GM20000 (cell line): Measurements from ENCODE around the gene BBS5.
"Not testable (repeated sequence)": the region's sequence is repeated elsewhere in the genome, so short reads cannot be mapped to it uniquely, and the experiment has no call there.

Source experiments
- DNase-seq: peaks from one replicate; pipeline ENCODE4 v3.0.0; 2012; ENCODE audit warnings: low spot score
- TF ChIP-seq, protein P1 (sequence below): IDR thresholded peaks from 2 replicates; pipeline ENCODE4 v1.5.1; 2012; ENCODE audit warnings: mild to moderate bottlenecking, control low read depth; ENCODE audit errors: extremely low read depth, missing control alignments

BBS5 gene

DNA sequence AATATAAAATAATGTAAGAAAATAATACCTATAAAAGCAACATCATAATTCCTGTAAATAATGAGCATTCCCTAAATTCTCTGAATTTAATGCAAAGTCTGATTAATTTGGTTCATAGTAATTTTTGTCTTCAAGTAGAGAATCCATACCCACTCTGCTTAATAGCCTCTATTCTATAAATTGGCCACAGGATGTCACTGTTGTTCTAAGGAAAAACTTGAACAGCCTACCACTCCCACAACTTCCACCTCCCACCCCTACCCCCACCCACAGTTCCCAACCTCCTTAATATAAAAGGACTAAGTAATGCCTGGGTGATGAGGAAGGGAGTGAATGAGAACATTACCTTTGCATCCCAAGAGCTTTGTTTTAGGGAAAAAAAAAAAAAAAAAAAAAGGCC lies 27.2 kb upstream of the BBS5 start:
- TF ChIP-seq, protein P1, sequence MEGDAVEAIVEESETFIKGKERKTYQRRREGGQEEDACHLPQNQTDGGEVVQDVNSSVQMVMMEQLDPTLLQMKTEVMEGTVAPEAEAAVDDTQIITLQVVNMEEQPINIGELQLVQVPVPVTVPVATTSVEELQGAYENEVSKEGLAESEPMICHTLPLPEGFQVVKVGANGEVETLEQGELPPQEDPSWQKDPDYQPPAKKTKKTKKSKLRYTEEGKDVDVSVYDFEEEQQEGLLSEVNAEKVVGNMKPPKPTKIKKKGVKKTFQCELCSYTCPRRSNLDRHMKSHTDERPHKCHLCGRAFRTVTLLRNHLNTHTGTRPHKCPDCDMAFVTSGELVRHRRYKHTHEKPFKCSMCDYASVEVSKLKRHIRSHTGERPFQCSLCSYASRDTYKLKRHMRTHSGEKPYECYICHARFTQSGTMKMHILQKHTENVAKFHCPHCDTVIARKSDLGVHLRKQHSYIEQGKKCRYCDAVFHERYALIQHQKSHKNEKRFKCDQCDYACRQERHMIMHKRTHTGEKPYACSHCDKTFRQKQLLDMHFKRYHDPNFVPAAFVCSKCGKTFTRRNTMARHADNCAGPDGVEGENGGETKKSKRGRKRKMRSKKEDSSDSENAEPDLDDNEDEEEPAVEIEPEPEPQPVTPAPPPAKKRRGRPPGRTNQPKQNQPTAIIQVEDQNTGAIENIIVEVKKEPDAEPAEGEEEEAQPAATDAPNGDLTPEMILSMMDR, result no peak
- peak; percentile 24 for DNase-seq

- DNase-seq, result not testable (repeated sequence)
Observed at GRCh38 chr2:169453044-169453443, 26.2 kb upstream of the BBS5 start.

- DNase-seq, result no peak
- TF ChIP-seq, protein P1, result no peak
Observed at GRCh38 chr2:169461143-169461542, 18.2 kb upstream of the BBS5 start.

- DNase-seq, result no peak
- TF ChIP-seq, protein P1, result no peak
Observed at GRCh38 chr2:169462896-169463695, 16.2 kb upstream of the BBS5 start.

- DNase-seq, result no peak
- TF ChIP-seq, protein P1, result no peak
Observed at GRCh38 chr2:169464466-169464865, 14.8 kb upstream of the BBS5 start.

DNA sequence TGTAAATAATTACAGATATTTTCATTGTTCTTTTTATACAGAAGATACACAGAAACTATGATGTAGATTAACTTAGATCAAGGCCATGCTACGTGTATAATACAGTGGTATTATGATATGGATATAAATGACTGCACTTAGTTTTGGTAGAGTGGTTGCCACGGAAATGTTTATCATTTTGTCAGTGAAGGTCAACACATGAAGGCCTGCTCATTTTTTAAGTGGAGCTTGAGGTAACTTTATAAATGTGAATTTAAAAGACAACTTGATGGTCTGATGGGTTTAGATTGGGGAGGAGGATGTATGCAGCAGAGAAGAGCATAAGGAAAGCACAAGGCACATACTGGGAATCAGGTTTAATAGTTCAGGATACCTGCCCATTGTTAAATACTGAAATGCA lies 14.4 kb upstream of the BBS5 start:
- no peak for DNase-seq

GRCh38 chr2:169468841-169469240 lies 10.5 kb upstream of the BBS5 start:
- TF ChIP-seq, protein P1, result no peak
- DNase-seq, result no peak

More for the DNA sequence above, 14.4 kb upstream of the BBS5 start:
- TF ChIP-seq, protein P1, result no peak
